CD4-positive, alpha-beta T cell (primary cell): ENCODE measurements around the gene QRFP. TPM values are rescaled to one million over a fixed set of nuclear protein-coding genes. Genes with fewer than 3 reads are reported as not detected.

ENCODE experiments used
- ATAC-seq: fragments of 200-7000 bp; cut with Tn5 transposase; one replicate; pipeline ENCODE4 v1.10.0; 2022; ENCODE audit warnings: mild to moderate bottlenecking; ENCODE audit not compliant: poor library complexity
- CTCF ChIA-PET: fragments of 350-600 bp; sonication (Branson Sonifier 250); formaldehyde crosslinking; loops from one replicate; lab custom pipeline; 2021; ENCODE audit warnings: antibody characterized with exemption, inconsistent platforms; lab: Charles Lee
- POLR2A ChIA-PET: fragments of 350-600 bp; sonication (Branson Sonifier 250); formaldehyde crosslinking; loops from one replicate; lab custom pipeline; 2021; ENCODE audit warnings: antibody characterized with exemption, inconsistent platforms; lab: Charles Lee
- DNase-seq, 14 experiments: peaks; one replicate each; pipeline ENCODE4 v3.0.0-alpha.2; 2013 to 2020; ENCODE audit warnings: mixed read lengths in 2 of 14
- H3K27ac ChIP-seq, 2 donors: one replicate each; pipeline versions ENCODE4 v1.5.1 to v1.7.0; 2013; ENCODE audit warnings: low read length in 2 of 2, low read depth in 1 of 2, mild to moderate bottlenecking in 1 of 2
- H3K27me3 ChIP-seq, 2 experiments: 1 replicate in 1 of 2; 2 replicates in 1 of 2; pipeline versions ENCODE4 v1.6.1 to v1.7.0; 2013; ENCODE audit warnings: low read length in 2 of 2, control low read depth in 1 of 2, mild to moderate bottlenecking in 1 of 2, moderate library complexity in 1 of 2; ENCODE audit not compliant: insufficient read depth in 2 of 2, control insufficient read depth in 1 of 2
- H3K36me3 ChIP-seq: one replicate; pipeline ENCODE4 v1.6.1; 2013; ENCODE audit warnings: low read length, control low read depth; ENCODE audit not compliant: insufficient read depth
- H3K4me1 ChIP-seq: one replicate; pipeline ENCODE4 v1.6.1; 2013; ENCODE audit warnings: low read length, control low read depth; ENCODE audit not compliant: insufficient read depth
- H3K4me3 ChIP-seq: one replicate; pipeline ENCODE4 v1.5.1; 2013; ENCODE audit warnings: mild to moderate bottlenecking, low read length, moderate library complexity
- H3K9me3 ChIP-seq, 2 experiments: 1 replicate in 1 of 2; 2 replicates in 1 of 2; pipeline versions ENCODE4 v1.6.1 to v1.7.0; 2013; ENCODE audit warnings: low read length in 2 of 2, mild to moderate bottlenecking in 2 of 2, control low read depth in 1 of 2, moderate library complexity in 1 of 2; ENCODE audit not compliant: control insufficient read depth in 1 of 2, insufficient read depth in 1 of 2
- H3K27ac Mint-ChIP-seq: one replicate; pipeline ENCODE4 v1.8.0; 2020; ENCODE audit warnings: mixed read lengths
- H3K27me3 Mint-ChIP-seq: one replicate; pipeline ENCODE4 v1.8.0; 2021; ENCODE audit warnings: mixed read lengths
- H3K36me3 Mint-ChIP-seq: one replicate; pipeline ENCODE4 v1.8.0; 2021; ENCODE audit warnings: low read depth, mixed read lengths
- H3K4me1 Mint-ChIP-seq: one replicate; pipeline ENCODE4 v1.8.0; 2021; ENCODE audit warnings: low read depth, mixed read lengths
- H3K4me3 Mint-ChIP-seq: one replicate; pipeline ENCODE4 v1.8.0; 2020; ENCODE audit warnings: mild to moderate bottlenecking, mixed read lengths
- H3K9me3 Mint-ChIP-seq: one replicate; pipeline ENCODE4 v1.8.0; 2020; ENCODE audit warnings: mixed read lengths
- intact Hi-C, 2 experiments: fragments of 100-400 bp; cut with DNase I in 1 of 2; cut with micrococcal nuclease in 1 of 2; formaldehyde crosslinking; loops; one replicate each; pipeline versions ENCODE4 v1.15.1 to v1.9.0; 2023 to 2025; cut with DNase I, micrococcal nuclease
- total RNA-seq, 174 experiments: library from RNA in 2 of 174; stranded (reverse) in 2 of 174; gene quantifications; one replicate each; pipeline ENCODE4 v1.2.3 and lab custom pipeline; 2021 to 2026
- TF ChIP-seq, protein P1 (sequence below): fragments of 200-600 bp; IDR thresholded peaks from one replicate; pipeline ENCODE4 v1.8.0; 2022; ENCODE audit warnings: antibody characterized with exemption, mild to moderate bottlenecking

The QRFP gene
- total RNA-seq, 2 experiments from 2014 or later: not detected

DNA sequence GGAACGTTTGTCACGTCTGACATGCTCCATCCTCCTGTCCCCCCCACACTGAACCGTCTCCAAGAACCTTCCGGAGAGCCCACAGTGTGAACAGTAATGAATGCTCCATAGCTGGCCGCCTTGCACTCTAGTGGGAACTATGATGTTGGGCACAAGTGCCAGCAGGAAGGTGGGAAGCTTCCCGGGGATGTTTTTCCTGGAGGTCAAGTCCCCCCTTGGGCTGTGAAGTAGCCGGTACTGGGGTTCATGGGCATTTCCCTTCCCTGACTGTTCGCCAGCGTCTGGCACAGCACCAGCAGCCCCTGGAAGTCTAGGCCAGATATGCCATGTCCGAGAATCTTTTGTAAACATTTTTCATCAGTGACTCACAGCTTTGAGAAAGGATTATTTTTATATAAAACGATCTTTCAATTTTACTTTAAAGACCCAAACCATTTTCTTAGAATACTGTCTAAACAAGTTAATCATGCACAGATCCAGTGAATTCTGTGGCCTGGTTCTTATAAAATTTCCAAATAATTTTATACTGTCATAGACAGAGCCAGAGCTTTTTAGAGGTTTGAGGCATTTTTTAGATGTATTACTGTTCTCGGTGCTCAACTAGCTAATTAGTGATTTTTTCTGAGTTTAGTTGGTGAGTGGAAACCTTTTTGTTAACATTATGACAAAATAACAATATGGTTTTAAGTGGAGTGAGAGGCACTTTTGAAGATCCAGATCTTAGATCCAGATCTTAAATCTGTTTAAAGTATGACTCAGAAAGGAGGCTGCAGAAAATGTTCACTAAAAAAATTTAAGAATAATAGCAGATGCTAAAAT lies 49.9 kb downstream of the QRFP start:
- ATAC-seq: no peak
- DNase-seq: no peak
- Mint-ChIP-seq H3K27ac (no peak overlapping the region), H3K9me3 (no peaks in the 10 kb centered on the region), H3K4me1 (peaks cover 30% of the 10 kb centered on the region), H3K27me3 (no peaks in the 10 kb centered on the region), H3K4me3 (no peak overlapping the region), H3K36me3 (no peaks in the 10 kb centered on the region)
- H3K4me3 ChIP-seq: no peak overlapping the region
- no peak overlapping the region for H3K27ac ChIP-seq
- intact Hi-C loops: no loop called here
- H3K27me3 ChIP-seq: no peaks in the 10 kb centered on the region
- CTCF ChIA-PET: interaction anchor here (1.8 kb wide), 1 partner anchor 20 kb away, joined by 4 read pairs; no protein-coding TSS in a partner anchor
- no peaks in the 10 kb centered on the region for H3K4me1 ChIP-seq
- no peaks in the 10 kb centered on the region for H3K9me3 ChIP-seq
- H3K36me3 ChIP-seq: no peaks in the 10 kb centered on the region
- POLR2A ChIA-PET: no interaction called here
- TF ChIP-seq, protein P1, sequence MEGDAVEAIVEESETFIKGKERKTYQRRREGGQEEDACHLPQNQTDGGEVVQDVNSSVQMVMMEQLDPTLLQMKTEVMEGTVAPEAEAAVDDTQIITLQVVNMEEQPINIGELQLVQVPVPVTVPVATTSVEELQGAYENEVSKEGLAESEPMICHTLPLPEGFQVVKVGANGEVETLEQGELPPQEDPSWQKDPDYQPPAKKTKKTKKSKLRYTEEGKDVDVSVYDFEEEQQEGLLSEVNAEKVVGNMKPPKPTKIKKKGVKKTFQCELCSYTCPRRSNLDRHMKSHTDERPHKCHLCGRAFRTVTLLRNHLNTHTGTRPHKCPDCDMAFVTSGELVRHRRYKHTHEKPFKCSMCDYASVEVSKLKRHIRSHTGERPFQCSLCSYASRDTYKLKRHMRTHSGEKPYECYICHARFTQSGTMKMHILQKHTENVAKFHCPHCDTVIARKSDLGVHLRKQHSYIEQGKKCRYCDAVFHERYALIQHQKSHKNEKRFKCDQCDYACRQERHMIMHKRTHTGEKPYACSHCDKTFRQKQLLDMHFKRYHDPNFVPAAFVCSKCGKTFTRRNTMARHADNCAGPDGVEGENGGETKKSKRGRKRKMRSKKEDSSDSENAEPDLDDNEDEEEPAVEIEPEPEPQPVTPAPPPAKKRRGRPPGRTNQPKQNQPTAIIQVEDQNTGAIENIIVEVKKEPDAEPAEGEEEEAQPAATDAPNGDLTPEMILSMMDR: no peak

DNA sequence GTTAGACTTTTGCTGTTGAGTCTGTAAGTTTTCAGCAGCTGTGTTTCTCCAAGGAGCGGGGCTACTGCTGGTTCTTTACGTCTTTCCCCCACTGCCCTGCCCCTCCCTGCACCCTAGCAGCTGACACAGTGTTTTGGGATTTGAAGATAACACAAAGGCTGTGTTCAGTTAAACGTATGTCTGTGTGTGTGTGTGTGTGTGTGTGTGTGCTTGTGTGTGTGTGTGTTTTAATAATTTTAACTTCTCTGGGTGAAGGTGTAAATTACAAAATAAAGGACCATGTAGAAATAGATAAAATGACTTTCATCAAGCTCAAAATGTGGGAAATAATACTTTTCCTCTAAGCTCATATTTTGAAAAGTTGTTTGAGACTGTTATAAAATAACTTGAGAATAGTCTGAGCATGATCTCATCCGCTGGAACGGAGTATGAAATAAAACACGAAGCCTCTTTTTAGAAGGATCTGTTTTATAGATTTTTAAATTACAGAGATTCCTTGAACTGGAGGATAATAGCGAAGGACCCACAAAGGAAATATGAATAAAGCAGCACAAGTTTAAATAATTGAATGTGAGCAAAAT lies 50.6 kb downstream of the QRFP start:
- Histone ChIP-seq H3K4me1 (no peaks in the 10 kb centered on the region), H3K27me3 (no peaks in the 10 kb centered on the region), H3K4me3 (no peak overlapping the region), H3K9me3 (no peaks in the 10 kb centered on the region), H3K27ac (no peak overlapping the region), H3K36me3 (no peaks in the 10 kb centered on the region)
- Mint-ChIP-seq H3K36me3 (no peaks in the 10 kb centered on the region), H3K27ac (no peak overlapping the region), H3K9me3 (no peaks in the 10 kb centered on the region), H3K4me1 (peaks cover 31% of the 10 kb centered on the region), H3K4me3 (no peak overlapping the region), H3K27me3 (no peaks in the 10 kb centered on the region)
- ATAC-seq: no peak
- intact Hi-C loops: no loop called here
- POLR2A ChIA-PET: no interaction called here
- TF ChIP-seq, protein P1: no peak
- no peak for DNase-seq
- CTCF ChIA-PET: interaction anchor here (1.8 kb wide), 1 partner anchor 21 kb away, joined by 4 read pairs; no protein-coding TSS in a partner anchor

DNA sequence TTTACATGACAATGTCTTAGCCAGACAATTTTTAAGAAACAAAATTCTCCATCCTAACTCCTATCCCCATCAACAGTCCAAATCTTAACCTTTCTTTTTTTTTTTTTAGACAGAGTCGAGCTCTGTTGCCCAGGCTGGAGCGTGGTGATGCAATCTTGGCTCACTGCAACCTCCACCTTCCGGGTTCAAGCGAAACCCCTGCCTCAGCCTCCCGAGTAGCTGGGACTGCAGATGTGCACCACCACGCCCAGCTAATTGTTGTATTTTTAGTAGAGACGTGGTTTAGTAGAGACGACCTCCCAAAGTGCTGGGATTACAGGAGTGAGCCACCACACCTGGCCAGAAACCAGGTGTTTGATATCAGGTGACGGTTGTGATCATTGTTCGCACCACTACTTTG lies 51.4 kb downstream of the QRFP start:
- CTCF ChIA-PET: interaction anchor here (1.8 kb wide), 1 partner anchor 21 kb away, joined by 4 read pairs; no protein-coding TSS in a partner anchor
- Mint-ChIP-seq H3K9me3 (no peaks in the 10 kb centered on the region), H3K27ac (no peak overlapping the region), H3K4me3 (no peak overlapping the region), H3K27me3 (no peaks in the 10 kb centered on the region), H3K36me3 (no peaks in the 10 kb centered on the region), H3K4me1 (peaks cover 32% of the 10 kb centered on the region)
- TF ChIP-seq, protein P1: no peak
- no peaks in the 10 kb centered on the region for H3K27me3 ChIP-seq
- H3K9me3 ChIP-seq: no peaks in the 10 kb centered on the region
- POLR2A ChIA-PET: no interaction called here
- ATAC-seq (no peak), DNase-seq (no peak)
- no peaks in the 10 kb centered on the region for H3K36me3 ChIP-seq
- H3K4me3 ChIP-seq: no peak overlapping the region
- H3K27ac ChIP-seq: no peak overlapping the region
- no peaks in the 10 kb centered on the region for H3K4me1 ChIP-seq
- intact Hi-C loops: no loop called here
